T-helper 22 cell (primary cell): ENCODE measurements around the gene EML6.
"Not testable (repeated sequence)": the region's sequence is repeated elsewhere in the genome, so short reads cannot be mapped to it uniquely, and the experiment has no call there.

ENCODE experiments used
- DNase-seq: peaks from one replicate; pipeline ENCODE4 v3.0.0-alpha.2; 2020; ENCODE audit warnings: low read depth

The EML6 gene

DNA sequence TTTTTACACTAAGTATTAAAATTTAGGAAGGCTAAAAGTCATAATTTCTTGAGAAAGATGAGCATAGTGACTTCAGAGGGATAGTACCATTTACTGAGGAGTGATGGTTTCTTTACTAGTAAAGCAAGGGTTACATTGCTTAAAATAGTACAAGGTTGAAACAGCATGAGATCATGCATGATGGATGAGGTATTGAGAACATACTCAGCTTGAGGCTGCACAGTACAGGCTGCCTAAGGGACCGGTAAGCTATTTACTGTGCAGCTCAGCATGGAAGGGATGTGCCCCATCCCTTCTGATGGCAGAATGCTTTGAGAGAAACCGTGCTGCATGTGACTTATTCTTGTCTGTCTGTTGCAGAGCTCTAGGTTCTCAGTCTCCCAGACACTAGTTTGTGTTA is 122.1 kb downstream of the EML6 start:
- DNase-seq: no peak

DNA sequence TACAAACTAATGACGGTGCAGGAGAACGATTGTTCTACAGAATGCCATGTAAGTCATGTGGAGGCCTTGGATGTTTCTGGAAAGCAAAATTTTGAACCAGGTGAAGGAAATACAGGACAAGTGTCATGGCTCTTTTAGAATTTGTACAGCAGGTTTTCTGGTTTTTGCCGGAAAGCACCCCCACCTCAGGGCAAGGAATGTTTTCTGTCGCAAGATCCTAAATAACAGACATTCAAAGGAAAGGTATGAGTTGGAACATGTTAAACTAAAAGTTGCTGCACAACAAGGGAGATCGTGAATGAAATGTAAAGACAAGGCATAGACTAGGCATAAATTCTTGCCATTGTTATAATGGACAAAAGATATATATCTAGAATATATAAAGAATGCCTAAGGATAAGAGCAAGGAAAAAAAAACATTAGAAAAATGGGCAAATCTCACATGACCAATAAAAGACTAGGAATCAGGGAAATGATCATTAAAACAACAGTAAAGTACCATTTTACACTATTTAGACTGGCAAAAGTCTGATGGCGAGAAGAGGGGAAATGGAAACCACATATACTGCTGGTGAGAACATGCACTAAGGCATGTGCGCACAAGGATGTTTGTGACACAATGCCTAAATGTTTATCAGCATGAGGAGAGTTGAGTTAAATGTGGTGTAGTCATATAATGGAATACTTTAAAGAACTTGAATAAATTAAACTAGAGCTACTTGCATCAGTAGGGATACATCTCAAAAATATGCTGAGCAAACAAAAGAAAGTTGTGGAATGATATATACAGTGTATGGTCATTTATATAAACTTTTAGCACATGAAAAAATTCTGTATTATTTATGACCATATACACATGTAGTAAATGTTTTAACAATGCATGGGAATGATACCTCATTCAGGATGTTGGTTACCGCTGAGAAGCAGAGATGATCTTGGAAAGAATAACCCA is 127.0 kb downstream of the EML6 start:
- no peak for DNase-seq

DNA sequence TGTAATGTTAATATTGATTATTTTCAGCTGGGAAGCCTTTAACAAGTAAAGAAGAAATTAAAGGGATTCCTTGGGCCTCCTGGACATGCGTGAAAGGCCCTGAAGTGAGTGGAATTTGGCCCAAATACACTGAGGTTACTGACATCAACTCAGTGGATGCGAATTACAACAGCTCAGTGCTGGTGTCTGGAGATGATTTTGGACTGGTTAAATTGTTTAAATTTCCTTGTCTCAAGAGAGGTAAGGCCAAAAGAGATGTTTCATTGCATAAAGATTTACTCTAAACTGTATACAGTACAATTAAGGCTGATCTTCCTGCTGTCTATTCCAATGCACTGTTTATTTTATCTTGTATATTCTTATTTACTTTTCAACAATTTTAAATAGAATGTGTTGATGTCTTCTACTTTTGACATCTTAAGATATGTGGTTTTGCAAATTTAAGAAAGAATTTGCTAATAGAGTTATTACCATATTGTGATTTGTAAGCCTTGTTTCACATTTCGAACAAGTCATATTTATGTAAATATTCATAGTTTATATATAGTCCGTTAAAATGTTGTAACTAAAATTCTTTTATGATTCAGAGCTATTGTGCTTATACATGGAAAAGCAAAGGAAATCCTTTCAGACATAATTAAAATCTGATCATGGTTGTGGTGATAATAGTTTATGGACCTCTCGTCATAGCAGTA is 130.3 kb downstream of the EML6 start:
- DNase-seq: no peak

DNA sequence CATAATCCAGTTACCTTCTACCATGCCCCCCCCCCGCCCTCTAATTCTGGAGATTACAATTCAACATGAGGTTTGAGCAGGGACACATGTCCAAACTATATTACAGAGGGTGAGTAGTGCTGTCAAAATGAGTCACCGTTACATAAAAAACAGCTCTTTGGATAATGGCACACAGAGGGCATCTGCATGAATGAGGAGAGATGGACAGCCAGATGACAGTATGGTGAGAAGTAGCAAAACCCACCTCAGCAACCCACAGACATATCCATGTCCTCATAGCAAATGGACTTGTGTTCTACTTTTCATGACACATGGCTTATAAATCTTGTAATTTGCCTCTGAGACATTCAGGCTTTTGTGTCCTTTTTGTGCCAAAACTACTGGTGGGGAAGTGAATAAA is 132.0 kb downstream of the EML6 start:
- no peak for DNase-seq

DNA sequence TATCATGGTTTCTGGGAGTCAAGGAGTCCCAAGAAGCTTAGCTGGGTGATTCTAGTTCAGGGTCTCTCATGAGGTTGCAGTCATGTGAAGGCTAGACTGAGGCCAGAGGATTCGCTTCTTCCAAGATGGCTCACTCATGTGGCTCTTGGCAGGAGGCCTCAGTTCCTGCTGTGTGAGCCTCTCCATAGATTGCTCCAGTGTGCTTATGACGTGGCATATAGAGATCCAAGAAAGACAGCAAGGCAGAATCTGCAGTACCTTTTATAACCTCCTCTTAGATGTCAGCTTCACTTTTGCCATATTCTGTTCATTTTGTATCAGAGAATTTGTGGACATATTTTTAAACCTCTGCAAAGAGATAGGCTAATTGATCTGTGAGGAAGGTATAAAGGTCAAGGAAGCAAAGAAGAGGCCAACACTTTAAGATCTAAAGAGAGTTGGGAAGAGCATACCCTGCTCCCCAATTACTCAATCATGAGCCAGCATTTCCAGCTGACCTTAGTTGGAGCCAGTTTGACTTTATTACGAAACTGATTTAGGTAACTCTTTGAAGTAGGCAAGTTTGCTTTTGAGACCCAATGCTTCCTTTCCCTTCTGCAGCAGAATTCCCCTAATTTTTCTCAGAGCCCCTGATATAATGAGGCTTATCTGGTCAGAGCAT is 134.7 kb downstream of the EML6 start:
- DNase-seq: no peak

DNA sequence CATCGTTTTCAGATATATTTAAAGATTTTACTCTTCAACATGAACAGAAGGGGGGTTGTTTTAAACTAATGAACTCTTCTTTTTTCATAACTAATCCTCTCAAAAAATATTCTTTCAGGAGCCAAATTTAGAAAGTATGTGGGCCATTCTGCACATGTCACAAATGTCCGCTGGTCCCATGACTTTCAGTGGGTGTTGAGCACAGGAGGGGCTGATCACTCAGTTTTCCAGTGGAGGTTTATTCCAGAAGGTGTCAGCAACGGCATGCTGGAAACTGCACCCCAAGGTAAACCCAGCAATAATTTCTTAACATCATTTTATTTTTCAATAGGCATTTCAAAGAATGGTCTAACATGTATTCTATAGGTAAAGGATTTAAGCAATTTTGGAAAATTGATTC is 136.0 kb downstream of the EML6 start:
- no peak for DNase-seq

DNA sequence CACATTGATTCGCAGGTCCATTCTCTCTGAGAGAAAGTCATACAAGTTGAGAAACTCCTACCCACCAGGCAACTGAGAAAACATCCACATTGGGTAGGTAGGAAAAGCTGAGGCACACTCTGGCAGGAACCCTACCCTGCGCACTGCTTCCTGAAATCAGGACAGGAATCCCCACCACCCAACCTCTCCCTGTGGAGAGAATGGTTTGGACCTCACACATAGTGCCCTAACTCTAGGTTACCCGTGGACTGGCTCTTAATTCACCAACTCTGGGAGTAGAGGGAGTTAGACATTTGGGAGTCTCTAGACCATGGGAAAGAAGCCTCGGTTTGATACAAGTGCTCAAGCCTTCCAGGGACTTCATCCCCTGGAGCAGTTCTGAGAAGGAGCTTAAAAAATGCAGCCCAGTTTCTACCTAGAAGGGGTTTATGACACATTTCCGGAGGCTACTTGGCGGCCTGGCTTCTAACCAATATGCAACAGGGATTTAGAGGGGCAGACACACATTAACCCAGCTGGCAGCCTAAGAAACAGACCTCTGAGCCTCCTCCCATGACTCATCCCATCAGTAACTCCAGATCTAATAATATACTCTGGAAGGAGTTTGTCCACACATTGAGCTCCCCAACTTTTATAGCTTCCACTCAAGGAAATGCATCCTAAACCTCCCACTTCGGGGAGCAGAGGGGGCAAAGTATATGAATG is 136.7 kb downstream of the EML6 start:
- no peak for DNase-seq

DNA sequence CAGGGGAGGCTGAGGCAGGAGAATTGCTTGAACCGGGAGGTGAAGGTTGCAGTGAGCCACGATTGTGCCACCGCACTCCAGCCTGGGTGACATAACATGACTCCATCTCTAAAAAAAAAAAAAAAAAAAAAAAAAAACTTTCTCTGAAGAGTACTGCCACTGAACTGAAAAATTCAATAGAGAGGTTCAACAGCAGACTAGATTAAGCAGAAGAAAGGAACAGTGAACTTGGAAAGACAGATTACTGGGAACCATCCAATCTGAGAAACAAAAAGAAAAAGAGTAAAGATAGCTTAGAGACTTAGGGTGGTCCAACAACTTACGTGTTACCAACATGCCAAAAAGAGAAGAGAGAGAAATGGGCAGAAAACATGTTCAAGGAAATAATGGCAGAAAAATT is 138.8 kb downstream of the EML6 start:
- DNase-seq: no peak

DNA sequence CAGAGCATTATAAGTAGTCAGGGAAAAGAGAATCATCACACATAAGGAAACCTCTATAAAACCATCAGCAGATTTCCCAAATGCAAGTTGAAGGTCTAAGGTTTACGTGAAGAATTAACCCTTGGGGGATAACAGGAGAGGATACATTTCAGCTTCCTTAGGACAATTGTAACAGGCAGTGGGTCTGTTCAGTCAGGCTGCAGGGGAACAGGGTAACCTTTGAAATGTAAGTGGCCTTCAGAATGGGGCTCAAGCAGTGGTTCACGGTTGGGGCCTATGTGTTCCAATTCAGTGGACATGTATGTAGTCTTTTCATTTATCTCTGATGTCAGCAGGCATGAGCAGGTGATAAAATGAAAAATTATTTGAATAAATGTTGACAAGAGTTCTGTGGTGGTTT is 139.3 kb downstream of the EML6 start:
- DNase-seq: no peak

DNA sequence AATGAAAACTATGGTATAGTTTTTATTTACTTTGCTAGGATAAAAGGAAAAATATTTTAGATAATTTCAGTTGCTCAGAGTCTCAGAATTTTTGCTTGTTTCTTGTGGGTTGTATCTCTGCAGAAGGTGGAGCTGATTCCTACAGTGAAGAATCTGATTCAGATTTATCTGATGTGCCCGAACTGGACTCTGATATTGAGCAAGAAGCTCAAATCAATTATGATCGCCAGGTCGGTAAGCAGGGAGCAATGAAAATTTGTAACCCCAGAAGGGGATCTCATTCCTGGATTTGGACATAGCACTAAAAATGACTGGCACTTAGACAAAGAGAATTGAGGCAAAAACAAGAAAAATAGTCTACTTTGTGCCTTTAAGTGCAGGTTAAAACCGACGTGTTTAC is 140.2 kb downstream of the EML6 start:
- DNase-seq: no peak

DNA sequence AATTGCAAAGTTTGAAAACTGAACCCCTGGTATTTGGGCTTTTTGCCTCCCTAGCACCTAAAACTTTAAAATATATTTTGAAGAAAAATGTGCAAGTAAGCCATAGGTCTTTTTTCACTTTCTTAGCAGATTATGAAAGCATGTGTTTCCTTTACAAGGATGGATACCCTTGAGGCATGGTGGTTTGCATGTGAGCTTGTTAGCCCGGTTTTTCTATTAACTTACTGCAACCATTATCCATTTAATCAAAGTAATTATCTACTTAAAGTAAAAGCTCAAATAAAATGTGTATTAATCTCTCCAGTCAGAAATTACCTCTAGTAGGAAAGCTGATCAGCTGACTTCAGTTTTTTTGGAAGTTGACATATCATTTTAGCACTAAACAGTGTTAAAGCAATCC is 140.6 kb downstream of the EML6 start:
- no peak for DNase-seq

DNA sequence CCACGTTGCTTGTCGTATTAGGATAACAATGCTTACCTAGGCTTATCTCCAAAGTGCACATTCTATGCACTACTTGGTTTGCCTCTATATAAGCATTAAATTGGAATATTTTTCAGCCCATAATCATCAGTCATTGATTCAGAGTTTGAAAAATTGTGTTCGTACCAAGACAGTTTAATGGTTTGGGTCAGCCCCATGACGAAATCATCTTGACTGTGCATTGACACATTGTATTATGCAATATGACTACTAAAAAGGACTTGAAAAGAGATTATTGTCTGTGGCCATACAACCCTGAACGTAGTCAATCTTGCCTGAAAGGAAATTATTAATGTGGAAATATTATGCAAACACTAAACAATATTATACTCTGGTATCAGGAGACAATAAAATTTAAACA is 141.3 kb downstream of the EML6 start:
- DNase-seq: no peak

DNA sequence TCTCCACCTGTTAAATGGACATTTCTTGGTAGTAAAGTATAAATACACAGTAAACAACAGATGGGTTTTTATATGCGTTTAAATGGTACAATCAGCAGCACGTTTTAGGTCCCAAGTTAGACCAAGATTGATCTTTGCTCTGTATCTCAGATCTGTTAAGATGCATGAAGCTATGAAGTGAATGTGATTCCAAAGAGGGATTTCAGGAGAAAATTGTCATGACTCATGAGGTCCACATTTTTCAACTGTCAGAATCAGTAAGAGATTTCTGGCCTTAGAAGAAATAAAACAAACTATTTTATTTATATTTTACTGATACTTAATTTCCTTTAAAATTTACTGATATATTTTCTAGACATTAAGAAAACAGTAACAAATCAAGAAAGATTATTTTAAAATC is 142.7 kb downstream of the EML6 start:
- no peak for DNase-seq

DNA sequence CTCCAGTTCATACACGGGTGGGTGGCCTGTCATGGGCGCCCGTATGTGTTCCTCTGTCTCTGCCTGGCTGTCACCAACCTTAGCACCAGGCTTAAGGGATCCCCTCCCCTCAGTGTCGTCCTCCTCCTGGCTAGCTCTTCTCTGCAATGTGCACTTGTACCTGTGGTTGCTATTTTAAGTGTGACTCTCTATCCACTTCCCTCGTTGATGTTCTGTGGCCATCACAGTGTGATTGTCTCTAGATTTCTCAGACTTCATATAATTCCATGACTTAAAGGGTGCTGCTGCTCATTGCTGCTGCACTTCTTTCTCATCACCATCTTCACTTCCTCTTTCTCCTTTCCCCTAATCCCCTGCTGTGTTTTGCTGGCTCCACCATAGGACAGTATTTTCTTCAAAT is 143.4 kb downstream of the EML6 start:
- no peak for DNase-seq

DNA sequence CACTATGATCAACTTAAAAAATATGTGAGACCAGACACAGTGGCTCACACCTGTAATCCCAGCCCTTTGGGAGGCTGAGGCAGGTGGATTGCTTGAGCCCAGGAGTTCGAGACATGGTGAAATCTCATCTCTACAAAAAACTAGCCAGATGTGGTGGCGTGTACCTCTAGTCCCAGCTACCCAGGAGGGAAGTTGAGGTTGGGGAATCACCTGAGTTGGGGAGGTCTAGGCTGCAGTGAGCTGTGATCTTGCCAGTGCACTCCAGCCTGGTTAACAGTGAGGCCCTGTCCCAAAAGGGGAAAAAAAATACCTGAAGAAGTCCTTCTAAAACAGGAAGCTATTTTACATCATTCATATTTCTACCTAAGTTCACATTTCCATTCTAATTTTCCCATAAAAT is 144.0 kb downstream of the EML6 start:
- no peak for DNase-seq

DNA sequence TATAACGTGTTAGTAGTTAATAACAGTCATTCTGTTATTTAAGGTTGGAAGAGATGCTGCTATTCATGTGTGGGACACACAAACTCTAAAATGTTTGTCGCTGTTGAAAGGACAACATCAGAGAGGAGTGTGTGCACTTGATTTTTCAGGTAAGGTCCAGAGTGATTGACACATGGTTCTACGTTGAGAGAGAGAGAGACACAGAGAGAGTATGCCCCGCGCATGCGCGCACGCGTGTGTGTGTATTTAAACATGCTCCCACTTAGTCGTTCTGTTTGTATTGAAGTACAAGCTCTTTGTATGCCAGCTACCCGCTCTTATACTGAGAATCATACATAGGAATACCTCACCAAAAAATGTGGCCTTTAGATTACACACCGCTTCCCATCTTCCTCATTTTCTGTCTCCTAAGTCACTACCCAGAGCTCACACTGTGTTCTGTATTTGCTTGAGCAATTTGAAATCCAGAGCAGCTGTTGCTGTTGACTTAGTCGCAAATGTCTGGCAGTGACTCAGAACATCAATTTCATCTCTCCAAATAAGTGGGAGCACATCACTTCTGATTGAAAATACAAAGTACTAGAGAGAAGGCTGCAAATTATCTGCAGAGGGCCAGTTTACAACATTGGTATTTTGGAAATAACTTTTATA is 148.1 kb downstream of the EML6 start:
- DNase-seq: no peak

DNA sequence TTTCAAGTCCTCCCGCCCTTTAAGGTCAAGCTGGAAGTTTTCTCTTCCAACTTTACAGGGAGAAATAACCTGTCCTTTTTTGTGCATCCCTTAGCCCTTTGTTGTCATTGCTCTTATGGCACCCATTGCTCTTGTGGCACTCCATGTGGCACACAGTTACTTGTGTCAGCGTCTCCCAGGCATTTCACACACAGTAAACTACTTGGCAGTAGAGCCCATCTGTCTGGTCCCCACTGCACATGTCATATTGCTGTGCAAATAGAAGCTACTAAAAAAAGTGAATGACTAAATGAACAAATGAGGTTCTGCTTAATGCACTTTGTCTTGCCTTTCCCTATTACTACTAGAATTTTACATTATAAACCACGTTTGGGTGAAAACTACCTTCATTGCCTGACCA is 149.3 kb downstream of the EML6 start:
- no peak for DNase-seq

DNA sequence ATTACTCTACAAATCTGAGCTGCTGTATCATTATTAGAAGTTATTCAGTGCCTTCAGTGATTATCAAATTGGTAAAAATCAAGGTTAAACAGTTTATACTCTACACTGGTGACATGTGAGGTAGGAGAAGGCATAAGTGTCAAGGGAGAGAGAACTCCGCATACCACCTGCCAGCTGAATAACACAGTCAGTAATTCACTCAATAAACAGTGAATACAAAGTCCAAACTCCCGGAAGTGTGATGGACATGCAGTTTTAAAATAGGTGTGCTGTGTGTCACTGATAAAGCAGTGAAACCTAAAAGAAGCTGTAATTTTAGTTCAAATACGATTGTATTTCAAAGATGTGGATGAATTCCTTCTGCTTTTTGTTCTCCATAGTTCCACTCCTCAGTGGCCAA is 149.8 kb downstream of the EML6 start:
- not testable (repeated sequence) for DNase-seq

DNA sequence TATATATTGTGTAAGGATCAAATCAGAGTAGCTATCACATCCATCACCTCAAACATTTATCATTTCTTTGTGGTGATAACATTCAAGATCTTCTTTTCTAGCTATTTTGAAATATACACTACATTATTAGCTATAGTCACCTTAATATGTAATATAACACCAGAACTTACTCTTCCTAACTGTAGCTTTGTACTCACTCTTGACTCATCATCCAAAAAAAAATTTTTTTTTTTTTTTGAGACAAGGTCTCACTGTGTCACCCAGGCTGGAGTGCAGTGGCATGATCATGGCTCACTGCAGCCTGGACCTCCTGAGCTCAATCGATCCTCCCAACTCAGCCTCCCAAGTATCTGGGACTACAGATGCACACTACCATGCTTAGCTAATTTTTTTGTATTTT is 153.3 kb downstream of the EML6 start:
- no peak for DNase-seq

DNA sequence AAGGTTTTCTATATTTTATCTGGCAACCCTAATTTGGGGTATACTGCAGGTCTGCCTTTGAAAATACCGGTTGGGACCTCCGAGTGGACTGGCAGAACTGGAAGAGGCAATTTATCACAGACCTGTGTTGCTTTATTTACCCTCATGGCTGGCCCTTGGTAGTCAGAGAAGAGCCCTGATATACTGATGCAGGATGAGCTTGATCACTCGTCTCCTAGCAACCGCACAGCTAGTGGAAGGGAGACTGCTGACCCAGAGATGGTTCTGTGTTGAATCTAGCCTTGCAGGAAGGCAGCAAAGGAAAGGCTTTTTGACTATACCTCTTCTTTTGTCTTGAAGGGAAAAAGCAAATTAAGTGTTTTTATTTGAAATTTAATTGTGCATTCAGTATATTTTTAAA is 154.7 kb downstream of the EML6 start:
- DNase-seq: no peak

DNA sequence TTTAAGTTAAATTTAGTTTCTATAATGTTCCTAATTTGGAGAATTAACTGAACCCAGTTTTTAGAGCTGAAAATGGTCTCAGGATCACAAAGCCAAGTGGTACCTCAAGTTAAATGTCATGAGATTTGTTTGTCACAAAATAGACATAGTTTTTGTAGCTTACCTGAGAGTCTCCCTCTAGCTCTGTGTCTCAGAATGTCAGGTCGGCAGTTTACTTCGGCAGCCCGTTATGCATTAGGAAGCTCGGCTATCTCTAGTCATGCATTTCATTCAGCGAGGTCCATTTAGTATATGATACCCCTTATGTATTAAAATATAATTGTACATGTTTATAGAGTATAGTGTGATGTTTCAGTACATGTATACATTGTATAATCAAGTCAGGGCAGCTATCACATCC is 155.6 kb downstream of the EML6 start:
- no peak for DNase-seq
